Stimulated activated naive B cell treated with anti-CD40 and anti-IgM and Interleukin-4, amounts not matched to agents 10 μg/mL and 1 μg/mL and 100 μg/mL, for 72 hours (primary cell): ENCODE results near the gene LTO1.

Experiments
- ATAC-seq, 2 donors: fragments of 150-1000 bp; cut with Tn5 transposase; replicated peaks; 2 replicates each; pipeline ENCODE4 v1.10.0; 2021; ENCODE audit warnings: moderate library complexity in 1 of 2
- DNase-seq: peaks from one replicate; pipeline ENCODE4 v3.0.0; 2021
- H3K27ac Mint-ChIP-seq: one replicate; pipeline ENCODE4 v1.8.0; 2022; ENCODE audit warnings: mild to moderate bottlenecking, mixed read lengths
- H3K27me3 Mint-ChIP-seq, 2 donors: one replicate each; pipeline ENCODE4 v1.8.0; 2022; ENCODE audit warnings: mixed read lengths in 2 of 2
- H3K36me3 Mint-ChIP-seq, 2 donors: one replicate each; pipeline ENCODE4 v1.8.0; 2022; ENCODE audit warnings: mixed read lengths in 2 of 2, mild to moderate bottlenecking in 1 of 2
- H3K4me1 Mint-ChIP-seq, 2 donors: one replicate each; pipeline ENCODE4 v1.8.0; 2022; ENCODE audit warnings: mixed read lengths in 2 of 2, mild to moderate bottlenecking in 1 of 2
- H3K4me3 Mint-ChIP-seq, 2 donors: one replicate each; pipeline ENCODE4 v1.8.0; 2022; ENCODE audit warnings: mild to moderate bottlenecking in 2 of 2, mixed read lengths in 2 of 2, moderate library complexity in 1 of 2
- H3K9me3 Mint-ChIP-seq, 2 donors: one replicate each; pipeline ENCODE4 v1.8.0; 2022; ENCODE audit warnings: mixed read lengths in 2 of 2, mild to moderate bottlenecking in 1 of 2

LTO1 gene

DNA sequence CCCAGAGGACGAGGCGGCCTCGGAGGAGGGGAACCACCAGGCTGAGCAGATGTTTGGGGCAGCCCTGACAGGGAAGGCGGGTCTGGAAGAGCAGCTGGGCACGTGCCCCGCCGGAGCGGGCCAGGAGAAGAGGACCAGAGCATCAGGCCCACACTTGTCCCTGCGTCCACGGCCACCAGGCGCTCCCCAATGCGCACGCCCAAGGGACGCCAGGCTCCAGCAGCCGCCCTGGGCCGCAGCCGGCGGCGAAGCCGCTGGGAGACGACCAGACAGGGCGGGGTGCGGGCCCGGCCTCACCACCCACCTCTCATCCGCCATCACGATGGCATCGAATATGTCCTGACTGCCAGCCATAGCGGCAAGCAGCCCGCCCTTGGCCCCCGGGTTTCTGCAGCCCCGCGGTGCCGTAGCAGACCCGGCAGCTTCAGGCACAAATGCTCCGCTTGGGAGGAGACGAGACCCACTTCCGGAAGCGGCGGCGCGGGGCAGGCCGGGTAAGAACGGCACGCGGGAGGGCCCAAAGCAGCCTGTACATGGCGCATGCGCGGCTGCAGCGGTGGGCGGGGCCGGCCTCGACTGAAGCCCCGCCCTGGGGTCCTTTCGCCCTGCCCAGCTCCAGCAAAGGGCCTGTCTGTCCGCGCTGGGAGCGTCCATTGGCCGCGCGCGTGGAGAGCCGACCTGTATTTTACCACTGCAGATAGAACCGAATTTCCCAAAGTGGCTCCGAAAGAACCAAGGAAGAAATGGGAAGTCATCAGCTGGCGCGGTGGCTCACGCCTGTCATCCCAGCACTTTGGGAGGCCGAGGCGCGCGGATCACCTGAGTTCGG lies at the start of gene LTO1:
TSS of gene LTO1 (minus strand) at position 468 of the 829 bp plus-strand sequence. CDS start at position 354, 114 bp downstream.
- no peaks in the 10 kb centered on the region for H3K27me3 Mint-ChIP-seq
- peak; percentile 88 for DNase-seq
- peak within 1 kb of the TSS; percentile 99 for H3K27ac Mint-ChIP-seq
- H3K4me1 Mint-ChIP-seq, result peaks cover 16 to 39% of the 10 kb centered on the region in 2 donors
- no peaks in the 10 kb centered on the region for H3K9me3 Mint-ChIP-seq
- peak within 1 kb of the TSS; percentile 95 to 99 for H3K4me3 Mint-ChIP-seq
- H3K36me3 Mint-ChIP-seq, result peaks cover 11 to 18% of the 10 kb centered on the region in 2 donors
- ATAC-seq, result peak; percentile 91 to 93

DNA sequence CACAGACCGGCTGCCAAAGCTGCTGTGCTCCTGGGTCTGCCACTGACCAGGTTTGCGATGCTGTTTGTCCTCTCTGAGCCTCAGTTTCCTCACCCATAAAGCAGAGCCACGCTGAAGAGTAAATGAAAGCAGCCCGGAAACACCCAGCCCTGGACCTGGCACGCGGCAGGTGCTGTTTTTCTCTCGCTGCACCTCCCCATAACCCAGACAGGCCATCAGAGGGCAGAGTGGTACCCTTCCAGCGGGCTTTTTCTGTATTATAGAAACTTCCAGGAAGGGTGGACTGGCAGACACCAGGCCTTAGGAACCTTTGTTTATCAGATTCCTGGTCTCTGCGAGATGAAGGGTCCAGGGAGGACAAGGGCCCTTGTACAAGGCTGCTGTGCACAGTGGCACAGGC lies 46.6 kb upstream of the LTO1 start:
- Mint-ChIP-seq H3K36me3 (no peaks in the 10 kb centered on the region), H3K4me1 (peaks cover 5% of the 10 kb centered on the region in 2 donors), H3K9me3 (no peaks in the 10 kb centered on the region), H3K27ac (no peak overlapping the region), H3K27me3 (peaks cover 67 to 85% of the 10 kb centered on the region in 2 donors), H3K4me3 (no peak overlapping the region)
- DNase-seq (no peak), ATAC-seq (no peak)

GRCh38 chr11:69721106-69721505 lies 46.0 kb upstream of the LTO1 start:
- Mint-ChIP-seq H3K36me3 (no peaks in the 10 kb centered on the region), H3K4me3 (no peak overlapping the region), H3K27me3 (peaks cover 62 to 78% of the 10 kb centered on the region in 2 donors), H3K27ac (no peak overlapping the region), H3K9me3 (no peaks in the 10 kb centered on the region), H3K4me1 (peaks cover 5% of the 10 kb centered on the region in 2 donors)
- ATAC-seq (no peak), DNase-seq (no peak)

DNA sequence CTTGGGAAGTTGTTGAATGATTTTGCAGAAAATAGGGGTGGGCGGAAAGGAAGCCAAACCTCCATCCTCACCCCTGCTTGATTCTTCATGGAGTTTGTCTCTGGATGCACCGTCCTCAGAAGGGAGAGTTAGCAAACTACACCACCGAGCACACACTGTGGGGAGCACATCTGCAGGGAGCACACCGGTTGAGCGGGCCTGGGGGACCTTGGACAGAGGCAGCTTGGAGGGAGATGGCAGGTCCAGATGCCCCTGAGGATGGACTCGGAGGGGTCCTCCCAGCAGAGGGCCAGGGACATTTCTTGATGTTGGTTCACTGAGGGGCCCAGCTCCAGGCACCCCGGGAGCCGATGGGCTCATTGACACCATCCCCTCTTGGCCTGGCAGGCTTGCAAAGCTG lies 43.8 kb upstream of the LTO1 start:
- H3K4me3 Mint-ChIP-seq, result no peak overlapping the region

DNA sequence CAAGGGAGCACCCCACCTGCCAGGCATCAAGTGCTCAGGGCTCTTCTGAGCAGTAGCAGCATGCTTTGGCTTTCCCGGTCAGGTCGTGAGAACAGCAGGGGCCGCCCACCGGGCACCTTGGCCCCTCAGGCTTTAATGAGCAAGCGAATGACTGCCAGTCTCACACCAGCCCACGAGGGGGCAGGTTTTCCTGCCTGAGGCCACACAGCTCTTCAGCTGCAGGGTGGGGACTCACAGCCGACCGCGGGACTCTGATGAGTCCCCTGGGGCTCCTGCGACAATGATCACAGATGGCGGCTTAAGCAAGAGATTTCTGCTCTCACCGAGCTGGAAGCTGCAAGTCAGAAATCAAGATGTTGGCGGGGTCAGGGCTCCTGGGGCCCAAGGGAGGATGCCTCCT lies 43.0 kb upstream of the LTO1 start:
- Mint-ChIP-seq H3K36me3 (no peaks in the 10 kb centered on the region), H3K27ac (no peak overlapping the region), H3K27me3 (peaks cover 49 to 73% of the 10 kb centered on the region in 2 donors), H3K4me1 (peaks cover 5% of the 10 kb centered on the region in 2 donors), H3K9me3 (no peaks in the 10 kb centered on the region), H3K4me3 (no peak overlapping the region)
- ATAC-seq, result peak; percentile 94 to 96
- peak; percentile 37 for DNase-seq

More for the DNA sequence above, 43.8 kb upstream of the LTO1 start:
- peaks cover 5% of the 10 kb centered on the region in 2 donors for H3K4me1 Mint-ChIP-seq
- no peaks in the 10 kb centered on the region for H3K9me3 Mint-ChIP-seq
- DNase-seq (no peak), ATAC-seq (no peak)
- H3K27me3 Mint-ChIP-seq, result peaks cover 49 to 74% of the 10 kb centered on the region in 2 donors
- no peak overlapping the region for H3K27ac Mint-ChIP-seq
- H3K36me3 Mint-ChIP-seq, result no peaks in the 10 kb centered on the region

DNA sequence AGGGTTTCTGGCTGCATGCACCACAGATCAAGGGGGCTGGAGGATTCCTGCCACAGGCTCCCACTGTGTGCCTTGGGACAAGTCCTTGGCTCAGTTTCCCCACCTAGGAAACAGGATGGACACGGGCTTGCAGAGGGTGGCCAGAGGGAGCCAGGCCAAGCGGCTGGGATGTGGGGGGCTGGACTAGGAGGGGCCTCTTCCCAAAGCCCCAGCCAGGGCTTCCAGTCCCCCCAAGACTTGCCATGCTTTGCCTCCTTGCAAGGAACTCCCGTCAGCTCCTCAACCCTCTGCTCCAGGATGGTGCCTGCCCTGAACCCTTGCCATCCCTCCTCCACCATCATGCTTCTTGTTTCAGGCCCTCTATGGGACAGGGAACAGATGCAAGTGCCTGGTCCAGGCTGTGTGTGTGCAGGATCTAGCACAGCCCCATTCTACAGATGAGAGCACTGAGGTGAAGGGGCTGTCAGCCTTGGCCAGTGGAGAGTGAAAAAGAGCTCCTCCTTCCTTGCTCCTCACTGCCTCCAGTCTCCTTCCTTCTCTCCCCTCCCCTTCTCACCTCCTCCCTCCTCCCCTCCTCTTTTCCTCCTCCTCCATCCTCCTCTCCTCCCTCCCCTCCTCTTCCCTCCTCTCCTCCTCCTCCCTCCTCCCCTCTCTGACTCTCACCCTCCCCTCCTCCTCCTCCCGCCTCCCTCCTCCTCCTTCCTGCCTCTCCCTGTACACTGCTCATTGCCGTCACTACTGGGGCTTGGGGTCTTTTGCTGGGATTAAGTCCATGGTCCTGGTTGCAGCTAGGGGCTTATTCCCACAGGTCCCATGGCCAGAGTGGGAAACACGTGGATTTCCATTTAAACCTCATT lies 42.0 kb upstream of the LTO1 start:
- peaks cover 3% of the 10 kb centered on the region in 2 donors for H3K36me3 Mint-ChIP-seq
- H3K4me1 Mint-ChIP-seq, result peaks cover 8% of the 10 kb centered on the region in 2 donors
- H3K4me3 Mint-ChIP-seq, result no peak overlapping the region
- peaks cover 42 to 72% of the 10 kb centered on the region in 2 donors for H3K27me3 Mint-ChIP-seq
- peaks cover 2 to 3% of the 10 kb centered on the region in 2 donors for H3K9me3 Mint-ChIP-seq
- ATAC-seq, result no peak
- DNase-seq, result no peak
- H3K27ac Mint-ChIP-seq, result peak overlapping the region; percentile 31

DNA sequence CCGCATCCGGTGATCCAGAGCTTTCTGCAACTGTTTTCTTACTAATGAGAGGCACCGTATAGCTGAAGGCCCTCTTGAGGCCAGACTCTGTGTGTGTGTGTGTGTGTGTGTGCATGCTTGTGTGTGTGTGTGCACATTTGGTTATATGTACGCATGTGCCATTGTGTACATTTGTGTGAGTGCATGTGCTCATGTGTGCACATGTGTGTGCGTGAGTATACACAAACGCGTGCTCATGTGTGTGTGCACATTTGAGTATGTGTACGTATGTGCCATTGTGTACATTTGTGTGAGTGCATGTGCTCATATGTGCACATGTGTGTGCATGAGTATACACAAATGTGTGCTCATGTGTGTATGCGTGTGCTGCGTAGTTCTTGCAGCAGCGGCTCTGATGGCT lies 40.9 kb upstream of the LTO1 start:
- peaks cover 3 to 5% of the 10 kb centered on the region in 2 donors for H3K36me3 Mint-ChIP-seq
- no peak overlapping the region for H3K4me3 Mint-ChIP-seq
- DNase-seq (no peak), ATAC-seq (no peak)
- H3K27ac Mint-ChIP-seq, result no peak overlapping the region
- peaks cover 5 to 6% of the 10 kb centered on the region in 2 donors for H3K9me3 Mint-ChIP-seq
- H3K4me1 Mint-ChIP-seq, result peaks cover 13 to 18% of the 10 kb centered on the region in 2 donors
- peaks cover 42 to 72% of the 10 kb centered on the region in 2 donors for H3K27me3 Mint-ChIP-seq

DNA sequence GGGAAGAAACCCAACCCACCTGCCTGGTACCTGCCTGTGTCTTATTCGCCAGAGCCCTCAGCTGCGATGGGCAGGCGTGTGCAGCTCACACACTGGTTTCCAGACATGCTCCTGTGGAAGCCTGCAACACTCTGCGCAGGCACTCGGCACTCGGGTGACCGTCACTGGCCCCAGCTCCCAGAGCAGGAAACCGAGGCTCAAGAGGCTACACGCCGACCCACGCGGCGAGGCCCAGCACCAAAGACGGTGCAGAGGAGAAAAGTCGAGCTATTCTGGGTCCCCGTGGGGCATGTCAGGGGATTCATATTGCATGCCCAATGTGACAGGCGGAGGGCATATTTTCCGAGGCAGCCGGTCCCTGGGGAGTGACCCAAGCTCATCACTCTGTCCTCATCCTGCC lies 40.3 kb upstream of the LTO1 start:
- Mint-ChIP-seq H3K27ac (no peak overlapping the region), H3K4me1 (peaks cover 14 to 18% of the 10 kb centered on the region in 2 donors), H3K36me3 (peaks cover 3 to 5% of the 10 kb centered on the region in 2 donors), H3K27me3 (peaks cover 41 to 72% of the 10 kb centered on the region in 2 donors), H3K4me3 (no peak overlapping the region), H3K9me3 (peaks cover 5 to 7% of the 10 kb centered on the region in 2 donors)
- ATAC-seq (no peak), DNase-seq (no peak)

DNA sequence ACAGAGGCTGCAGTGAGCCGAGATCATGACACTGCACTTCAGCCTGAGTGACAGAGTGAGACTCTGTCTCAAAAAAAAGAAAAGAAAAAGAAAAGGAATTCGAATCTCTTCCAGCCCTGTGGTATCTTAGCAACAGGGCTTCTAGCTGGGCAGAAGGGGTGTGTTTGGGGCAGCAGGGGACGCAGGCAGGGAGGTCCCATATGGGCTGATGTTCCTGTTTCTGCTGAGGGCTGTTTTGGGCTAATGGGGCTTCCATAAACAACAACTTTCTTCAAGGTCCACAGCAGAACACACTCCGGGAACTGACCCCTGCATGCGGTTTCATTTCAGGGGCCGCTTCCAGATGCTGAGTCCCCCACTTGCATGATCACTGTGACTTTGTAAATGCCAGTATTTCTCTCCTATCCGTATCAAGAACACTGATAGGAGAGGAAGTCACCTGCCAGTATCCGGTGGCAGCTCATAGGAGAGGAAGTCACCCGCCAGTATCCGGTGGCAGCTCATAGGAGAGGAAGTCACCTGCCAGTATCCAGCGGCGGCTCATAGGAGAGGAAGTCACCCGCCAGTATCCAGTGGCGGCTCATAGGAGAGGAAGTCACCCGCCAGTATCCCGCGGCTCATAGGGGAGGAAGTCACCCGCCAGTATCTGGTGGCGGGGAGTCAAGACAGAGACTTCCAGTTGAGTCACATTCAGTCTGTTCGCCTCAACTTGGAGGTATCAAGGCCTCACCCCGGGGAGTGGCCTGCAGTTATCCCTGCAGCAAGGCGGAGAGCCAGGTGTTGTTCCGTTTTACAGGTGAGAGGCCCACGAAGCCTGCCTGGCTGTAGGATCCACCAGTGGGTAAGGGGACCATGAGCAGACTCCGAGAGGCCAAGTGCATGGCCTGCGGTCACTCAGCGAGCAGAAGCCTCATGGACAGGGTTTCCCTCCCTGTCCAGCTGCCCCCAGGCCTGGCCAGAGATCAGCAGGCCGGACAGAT lies 37.0 kb upstream of the LTO1 start:
- peaks cover 3 to 5% of the 10 kb centered on the region in 2 donors for H3K36me3 Mint-ChIP-seq
- H3K4me3 Mint-ChIP-seq, result peak overlapping the region; percentile 66 to 78
- peaks cover 5 to 8% of the 10 kb centered on the region in 2 donors for H3K9me3 Mint-ChIP-seq
- ATAC-seq, result peak; percentile 48 to 53
- H3K27me3 Mint-ChIP-seq, result peaks cover 31 to 66% of the 10 kb centered on the region in 2 donors
- DNase-seq, result no peak
- H3K4me1 Mint-ChIP-seq, result peaks cover 9 to 13% of the 10 kb centered on the region in 2 donors
- H3K27ac Mint-ChIP-seq, result peak overlapping the region; percentile 71

- Mint-ChIP-seq H3K27ac (no peak overlapping the region), H3K36me3 (peaks cover 3 to 5% of the 10 kb centered on the region in 2 donors), H3K27me3 (peaks cover 55 to 83% of the 10 kb centered on the region in 2 donors), H3K9me3 (peaks cover 5 to 8% of the 10 kb centered on the region in 2 donors), H3K4me1 (peaks cover 17 to 29% of the 10 kb centered on the region in 2 donors), H3K4me3 (no peak overlapping the region)
- DNase-seq (no peak), ATAC-seq (no peak)
Observed at GRCh38 chr11:69708736-69709401, 33.7 kb upstream of the LTO1 start.

DNA sequence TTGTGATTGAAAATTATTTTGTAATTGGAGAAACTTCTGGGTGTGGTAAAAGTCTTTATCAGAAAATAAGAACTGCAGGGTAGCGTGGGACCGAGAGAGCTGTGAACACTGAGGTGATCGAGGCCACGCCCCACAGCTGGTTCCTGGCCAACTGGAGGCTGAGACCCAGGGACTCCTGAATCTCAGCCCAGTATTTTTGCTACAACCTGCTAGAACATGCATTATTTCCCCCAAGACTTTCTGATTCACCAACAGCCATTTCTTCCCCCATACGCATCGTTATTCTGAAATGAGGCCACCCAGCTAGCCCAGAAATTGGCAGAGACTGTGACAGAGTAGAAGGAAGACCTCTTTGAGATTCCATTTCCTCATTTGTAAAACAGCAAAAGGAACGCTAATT lies 32.0 kb upstream of the LTO1 start:
- Mint-ChIP-seq H3K4me3 (no peak overlapping the region), H3K27ac (no peak overlapping the region), H3K4me1 (peaks cover 18 to 33% of the 10 kb centered on the region in 2 donors), H3K36me3 (peaks cover 1 to 2% of the 10 kb centered on the region in 2 donors), H3K9me3 (peaks cover 2 to 6% of the 10 kb centered on the region in 2 donors), H3K27me3 (peaks cover 56 to 79% of the 10 kb centered on the region in 2 donors)
- DNase-seq (no peak), ATAC-seq (no peak)

- DNase-seq (no peak), ATAC-seq (no peak)
- Mint-ChIP-seq H3K4me1 (peaks cover 12 to 23% of the 10 kb centered on the region in 2 donors), H3K4me3 (no peak overlapping the region), H3K9me3 (peaks cover 0 to 2% of the 10 kb centered on the region in 2 donors), H3K27me3 (peaks cover 50 to 74% of the 10 kb centered on the region in 2 donors), H3K36me3 (no peaks in the 10 kb centered on the region), H3K27ac (no peak overlapping the region)
Observed at GRCh38 chr11:69705901-69706787, 31.0 kb upstream of the LTO1 start.
